Endothelial cell of umbilical vein (primary cell): ENCODE data around the gene NOP16. TPM values are rescaled to one million over a fixed set of nuclear protein-coding genes. Genes with fewer than 3 reads are reported as not detected.
A peak's percentile ranks its signal among the peaks of the same experiment; 100 is the strongest.

ENCODE experiments used
- BruUV-seq: library from RNA; stranded (reverse); fragments of 400-500 nt; replicated peaks from 2 replicates; lab custom pipeline; 2021; lab: Mats Ljungman, UMichigan
- CTCF ChIA-PET: fragments of 300-600, 350-600 bp; sonication (Branson Sonifier 250); formaldehyde crosslinking; loops from one replicate; lab custom pipeline; 2021; ENCODE audit warnings: antibody characterized with exemption, inconsistent platforms; lab: Charles Lee
- POLR2A ChIA-PET: fragments of 300-600, 350-600 bp; sonication (Branson Sonifier 250); formaldehyde crosslinking; loops from one replicate; lab custom pipeline; 2021; ENCODE audit warnings: antibody characterized with exemption, inconsistent platforms; lab: Charles Lee
- DNase-seq: peaks from one replicate; pipeline ENCODE4 v3.0.0-alpha.2; 2011; ENCODE audit warnings: low read depth, low spot score
- FAIRE-seq: peaks from 2 replicates; lab custom pipeline; 2011; peaks lifted over from hg19 to GRCh38; lab: Jason Lieb, UNC
- H2AFZ ChIP-seq: 2 replicates; pipeline ENCODE4 v1.6.0; 2012; ENCODE audit warnings: low read depth, low read length, control low read depth, inconsistent platforms
- H3K27ac ChIP-seq: 2 replicates; pipeline ENCODE4 v1.5.1; 2011; ENCODE audit warnings: low read depth, mild to moderate bottlenecking, control low read depth, low read length, moderate library complexity; ENCODE audit not compliant: insufficient read depth
- H3K27me3 ChIP-seq, 2 experiments: 2 replicates each; pipeline versions ENCODE4 v1.6.0 to v1.6.1; 2011; ENCODE audit warnings: low read length in 2 of 2, mixed read lengths in 1 of 2; ENCODE audit not compliant: control insufficient read depth in 2 of 2, insufficient read depth in 2 of 2
- H3K36me3 ChIP-seq, 2 experiments: 2 replicates in 1 of 2; 3 replicates in 1 of 2; pipeline ENCODE4 v1.5.1; 2011; ENCODE audit warnings: low read length in 2 of 2, mild to moderate bottlenecking in 1 of 2, moderate library complexity in 1 of 2; ENCODE audit not compliant: control insufficient read depth in 2 of 2, insufficient read depth in 2 of 2; ENCODE audit errors: extremely low read depth in 1 of 2
- H3K4me1 ChIP-seq: 3 replicates; pipeline ENCODE4 v1.5.1; 2011; ENCODE audit warnings: mild to moderate bottlenecking, low read length; ENCODE audit not compliant: control insufficient read depth, insufficient read depth; ENCODE audit errors: extremely low read depth
- H3K4me2 ChIP-seq: 2 replicates; pipeline ENCODE4 v1.6.1; 2011; ENCODE audit warnings: low read length, control low read depth, mixed read lengths; ENCODE audit not compliant: insufficient read depth
- H3K4me3 ChIP-seq, 3 experiments: fragments of 200-600 bp in 1 of 3; sonication (generic), shearing (Covaris generic) in 1 of 3; replicated peaks in 1 of 3; 2 replicates each; pipeline ENCODE4 v1.5.1; 2011 to 2016; ENCODE audit warnings: control low read depth in 3 of 3, low read length in 3 of 3, mild to moderate bottlenecking in 2 of 3, inconsistent platforms in 1 of 3, low read depth in 1 of 3, moderate library complexity in 1 of 3; ENCODE audit not compliant: insufficient read depth in 1 of 3
- H3K79me2 ChIP-seq: 2 replicates; pipeline ENCODE4 v1.6.0; 2012; ENCODE audit warnings: low read length, inconsistent platforms; ENCODE audit not compliant: control insufficient read depth, insufficient read depth
- H3K9ac ChIP-seq: replicated peaks from 2 replicates; pipeline ENCODE3; 2011; ENCODE audit warnings: low read length, control low read depth; ENCODE audit not compliant: insufficient read depth; ENCODE audit errors: extremely low read depth
- H3K9me1 ChIP-seq: replicated peaks from 3 replicates; pipeline ENCODE4 v1.6.0; 2011; ENCODE audit warnings: mild to moderate bottlenecking, low read length; ENCODE audit not compliant: control insufficient read depth, insufficient read depth; ENCODE audit errors: extremely low read depth
- H3K9me3 ChIP-seq: replicated peaks from 2 replicates; pipeline ENCODE4 v1.5.1; 2012; ENCODE audit warnings: low read length, inconsistent platforms; ENCODE audit not compliant: control insufficient read depth, insufficient read depth
- H4K20me1 ChIP-seq: replicated peaks from 2 replicates; pipeline ENCODE3; 2011; ENCODE audit warnings: mild to moderate bottlenecking, low read length; ENCODE audit not compliant: control insufficient read depth, insufficient read depth; ENCODE audit errors: extremely low read depth
- EZH2 ChIP-seq: IDR thresholded peaks from 2 replicates; pipeline ENCODE4 v1.6.1; 2012; ENCODE audit warnings: borderline replicate concordance, low read depth, mild to moderate bottlenecking, moderate library complexity, low read length, inconsistent platforms; ENCODE audit not compliant: severe bottlenecking
- FOS ChIP-seq: IDR thresholded peaks from 2 replicates; pipeline ENCODE4 v1.6.1; 2011; ENCODE audit warnings: mild to moderate bottlenecking, low read length, moderate library complexity, borderline replicate concordance; ENCODE audit not compliant: insufficient read depth
- GATA2 ChIP-seq: IDR thresholded peaks from 2 replicates; pipeline ENCODE4 v1.7.0; 2011; ENCODE audit warnings: low read depth, mild to moderate bottlenecking, moderate library complexity, mixed read lengths, low read length; ENCODE audit not compliant: insufficient read length, insufficient read depth
- JUN ChIP-seq: IDR thresholded peaks from 2 replicates; pipeline ENCODE4 v1.6.1; 2011; ENCODE audit warnings: borderline replicate concordance, low read depth; ENCODE audit not compliant: insufficient read length, insufficient read depth
- MYC ChIP-seq: IDR thresholded peaks from one replicate; pipeline ENCODE4 v1.6.1; 2011; ENCODE audit warnings: mild to moderate bottlenecking, low read depth, low read length
- POLR2A ChIP-seq: IDR thresholded peaks from 2 replicates; pipeline ENCODE4 v1.6.1; 2012; ENCODE audit warnings: low read depth, mild to moderate bottlenecking, control low read depth, low read length
- POLR2AphosphoS5 ChIP-seq: IDR thresholded peaks from 2 replicates; pipeline ENCODE4 v1.6.1; 2012; ENCODE audit warnings: low read depth, mild to moderate bottlenecking, control low read depth, low read length, moderate library complexity; ENCODE audit not compliant: insufficient read depth
- dilution Hi-C: fragments of 300-500 bp; cut with MboI; formaldehyde crosslinking; loops from one replicate; pipeline ENCODE4 v1.15.0; 2019; ENCODE audit warnings: low sequenced_read_pairs; ENCODE audit not compliant: extremely low pct_ligation_motif_present
- intact Hi-C: fragments of 100-400 bp; cut with micrococcal nuclease; formaldehyde crosslinking; loops from one replicate; pipeline ENCODE4 v1.10.0; 2022
- polyA plus RNA-seq, 4 experiments: library from polyadenylated mRNA; depleted of rRNA in 3 of 4; stranded (reverse) in 3 of 4; unstranded in 1 of 4; fragments of >200 nt; gene quantifications; 2 replicates each; pipeline versions ENCODE4 v1.2.1 to v1.2.3, GENCODE V29; 2011 to 2012; ENCODE audit warnings: missing spikeins in 1 of 4
- total RNA-seq: library from RNA; stranded (reverse); gene quantifications from 2 replicates; pipeline ENCODE4 v1.2.3, GENCODE V29; 2021
- TF ChIP-seq, protein P1 (sequence below), 2 donors: IDR thresholded peaks; 1 replicate in 1 of 2; 2 replicates in 1 of 2; pipeline ENCODE4 v1.5.1; 2011; ENCODE audit warnings: low read length in 2 of 2, mild to moderate bottlenecking in 2 of 2, moderate library complexity in 2 of 2, control low read depth in 1 of 2, inconsistent platforms in 1 of 2, low read depth in 1 of 2; ENCODE audit not compliant: insufficient read depth in 1 of 2; ENCODE audit errors: extremely low read depth in 1 of 2
- TF ChIP-seq, protein P2 (sequence below): IDR thresholded peaks from 2 replicates; pipeline ENCODE4 v1.6.1; 2011; ENCODE audit not compliant: insufficient read depth, insufficient read length

Gene NOP16
- total and polyA plus RNA-seq, 2 donors (not counting 3 experiments of a cell fraction or from before 2014, with no cell fraction given), result 41.1 to 47.4 TPM

DNA sequence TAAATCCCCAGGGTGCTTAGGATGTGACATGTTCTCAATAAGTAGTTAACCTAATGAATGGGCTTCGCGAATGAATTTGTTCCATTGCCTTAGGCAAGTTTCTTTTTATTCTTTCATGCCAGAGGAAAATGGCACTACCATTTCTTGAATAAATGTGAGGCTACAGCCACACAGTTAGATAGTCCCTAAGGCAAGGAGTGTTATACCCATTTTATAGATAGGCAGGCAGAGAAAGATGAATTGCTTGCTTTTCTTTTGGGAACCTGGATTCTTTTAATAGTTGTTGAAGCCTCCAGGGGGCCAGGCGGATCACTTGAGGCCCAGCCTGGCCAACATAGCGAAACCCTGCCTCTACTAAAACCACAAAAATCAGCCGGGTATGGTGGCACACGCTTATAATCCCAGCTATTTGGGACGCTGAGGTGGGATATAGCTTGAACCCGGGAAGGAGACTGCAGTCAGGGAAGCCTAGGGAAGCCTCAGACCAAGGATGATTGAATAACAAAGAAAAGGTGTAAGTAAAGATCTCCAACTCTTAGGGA is 943 bp downstream of the NOP16 start:
- peak overlapping the region; percentile 23 to 85 (median 65) for H3K4me3 ChIP-seq
- H3K36me3 ChIP-seq, result peaks cover 7 to 20% of the 10 kb centered on the region in 2 experiments
- H3K27ac ChIP-seq, result peak overlapping the region; percentile 1
- CTCF ChIA-PET, result no interaction called here
- FAIRE-seq (peak; percentile 61), DNase-seq (peak; percentile 18)
- peaks cover 14% of the 10 kb centered on the region for H3K4me1 ChIP-seq
- peak overlapping the region; percentile 89 for H3K9ac ChIP-seq
- POLR2A ChIA-PET, result interaction anchor here (0.8 kb wide), 1 partner anchor 150 kb away, joined by 4 read pairs; no protein-coding TSS in a partner anchor
- intact Hi-C loops, result loop anchor here (10.0 kb wide), 1 partner anchor 1207 kb away; the partner anchor contains the start of gene TMED9
- no TSS peak for BruUV-seq
- H4K20me1 ChIP-seq, result no peaks in the 10 kb centered on the region
- H3K79me2 ChIP-seq, result peaks cover 34% of the 10 kb centered on the region
- dilution Hi-C loops, result no loop called here
- no peak overlapping the region for H2AFZ ChIP-seq
- no peaks in the 10 kb centered on the region for H3K27me3 ChIP-seq
- H3K9me3 ChIP-seq, result no peaks in the 10 kb centered on the region
- H3K4me2 ChIP-seq, result peak overlapping the region; percentile 91
- no peak for TF ChIP-seq POLR2A
- TF ChIP-seq, protein P1, sequence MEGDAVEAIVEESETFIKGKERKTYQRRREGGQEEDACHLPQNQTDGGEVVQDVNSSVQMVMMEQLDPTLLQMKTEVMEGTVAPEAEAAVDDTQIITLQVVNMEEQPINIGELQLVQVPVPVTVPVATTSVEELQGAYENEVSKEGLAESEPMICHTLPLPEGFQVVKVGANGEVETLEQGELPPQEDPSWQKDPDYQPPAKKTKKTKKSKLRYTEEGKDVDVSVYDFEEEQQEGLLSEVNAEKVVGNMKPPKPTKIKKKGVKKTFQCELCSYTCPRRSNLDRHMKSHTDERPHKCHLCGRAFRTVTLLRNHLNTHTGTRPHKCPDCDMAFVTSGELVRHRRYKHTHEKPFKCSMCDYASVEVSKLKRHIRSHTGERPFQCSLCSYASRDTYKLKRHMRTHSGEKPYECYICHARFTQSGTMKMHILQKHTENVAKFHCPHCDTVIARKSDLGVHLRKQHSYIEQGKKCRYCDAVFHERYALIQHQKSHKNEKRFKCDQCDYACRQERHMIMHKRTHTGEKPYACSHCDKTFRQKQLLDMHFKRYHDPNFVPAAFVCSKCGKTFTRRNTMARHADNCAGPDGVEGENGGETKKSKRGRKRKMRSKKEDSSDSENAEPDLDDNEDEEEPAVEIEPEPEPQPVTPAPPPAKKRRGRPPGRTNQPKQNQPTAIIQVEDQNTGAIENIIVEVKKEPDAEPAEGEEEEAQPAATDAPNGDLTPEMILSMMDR (IDR thresholded peaks at IDR 0.05; ENCODE audit: extremely low read depth in 1 of 2, insufficient read depth in 1 of 2, low read depth in 1 of 2, low read length in 2 of 2), result no peak
- TF ChIP-seq EZH2, result no peak
- no peak for TF ChIP-seq FOS
- no peak for TF ChIP-seq GATA2
- no peak for TF ChIP-seq JUN
- no peak for TF ChIP-seq POLR2AphosphoS5
- TF ChIP-seq MYC, result no peak
- TF ChIP-seq, protein P2, sequence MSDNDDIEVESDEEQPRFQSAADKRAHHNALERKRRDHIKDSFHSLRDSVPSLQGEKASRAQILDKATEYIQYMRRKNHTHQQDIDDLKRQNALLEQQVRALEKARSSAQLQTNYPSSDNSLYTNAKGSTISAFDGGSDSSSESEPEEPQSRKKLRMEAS, result no peak
- no peaks in the 10 kb centered on the region for H3K9me1 ChIP-seq
